ENCODE measurements around the gene PKMYT1. TPM values are rescaled to one million over a fixed set of nuclear protein-coding genes. Genes with fewer than 3 reads are reported as not detected.

PKMYT1 gene
- total RNA-seq, 2 donors from 2014 or later = 96.1 to 112 TPM

DNA sequence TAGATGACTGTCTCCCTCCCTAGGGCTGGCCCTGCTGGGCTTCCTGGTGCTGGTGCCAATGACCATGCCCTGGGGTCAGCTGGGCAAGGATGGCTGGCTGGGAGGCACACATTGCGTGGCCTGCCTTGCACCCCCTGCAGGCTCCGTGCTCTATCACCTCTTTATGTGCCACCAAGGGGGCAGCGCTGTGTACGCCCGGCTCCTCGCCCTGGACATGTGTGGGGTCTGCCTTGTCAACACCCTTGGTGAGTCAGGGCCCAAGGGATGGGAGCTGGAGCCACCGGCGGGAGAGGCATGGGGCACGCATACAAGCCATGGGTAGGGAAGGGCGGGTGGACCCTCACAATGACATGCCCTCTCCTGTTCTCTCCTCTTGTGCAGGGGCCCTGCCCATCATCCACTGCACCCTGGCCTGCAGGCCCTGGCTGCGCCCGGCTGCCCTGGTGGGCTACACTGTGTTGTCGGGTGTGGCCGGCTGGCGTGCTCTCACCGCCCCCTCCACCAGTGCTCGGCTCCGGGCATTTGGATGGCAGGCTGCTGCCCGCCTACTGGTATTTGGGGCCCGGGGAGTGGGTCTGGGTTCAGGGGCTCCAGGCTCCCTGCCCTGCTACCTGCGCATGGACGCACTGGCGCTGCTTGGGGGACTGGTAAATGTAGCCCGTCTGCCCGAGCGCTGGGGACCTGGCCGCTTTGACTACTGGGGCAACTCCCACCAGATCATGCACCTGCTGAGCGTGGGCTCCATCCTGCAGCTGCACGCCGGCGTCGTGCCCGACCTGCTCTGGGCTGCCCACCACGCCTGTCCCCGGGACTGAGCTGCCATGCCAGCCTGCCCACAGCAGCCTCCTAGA is 8.9 kb downstream of the PKMYT1 start:
- Mint-ChIP-seq H3K4me1 (ENCODE audit: low read depth) (peaks cover 26% of the 10 kb centered on the region), H3K27ac (no peak overlapping the region), H3K4me3 (peak overlapping the region; percentile 82 to 86), H3K36me3 (ENCODE audit: insufficient read depth in 2 of 2) (peaks cover 3 to 10% of the 10 kb centered on the region in 2 donors), H3K27me3 (ENCODE audit: low read depth) (peaks cover 10% of the 10 kb centered on the region), H3K9me3 (no peaks in the 10 kb centered on the region)
- DNase-seq (no peak), ATAC-seq (replicated peaks in 1 of 2) (no peak)

DNA sequence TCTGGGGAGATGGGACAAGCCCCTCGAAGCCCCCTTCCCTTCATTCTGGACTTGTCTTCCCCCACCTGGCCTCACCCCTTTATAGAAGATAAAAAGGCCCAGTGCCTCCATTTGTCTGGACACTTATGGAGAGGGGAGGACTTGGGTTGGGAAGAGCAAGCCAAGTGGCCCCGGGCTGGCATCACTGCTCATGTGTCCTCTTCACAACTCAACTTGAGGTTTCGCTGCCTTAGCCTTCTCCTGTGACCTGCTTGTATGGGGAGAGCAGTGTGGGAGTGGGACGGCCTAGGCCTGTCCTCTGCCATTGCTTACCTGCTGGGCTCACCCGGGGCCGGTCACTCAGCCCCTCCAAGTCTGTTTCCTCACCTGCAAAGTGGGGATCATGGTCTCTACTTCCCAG is 9.7 kb downstream of the PKMYT1 start:
- peaks cover 3 to 10% of the 10 kb centered on the region in 2 donors for H3K36me3 Mint-ChIP-seq (ENCODE audit: insufficient read depth in 2 of 2)
- ATAC-seq (replicated peaks in 1 of 2) (no peak), DNase-seq (no peak)
- no peak overlapping the region for H3K27ac Mint-ChIP-seq
- H3K4me1 Mint-ChIP-seq (ENCODE audit: low read depth) = peaks cover 26% of the 10 kb centered on the region
- H3K9me3 Mint-ChIP-seq = no peaks in the 10 kb centered on the region
- peak overlapping the region; percentile 82 to 86 for H3K4me3 Mint-ChIP-seq
- peaks cover 15% of the 10 kb centered on the region for H3K27me3 Mint-ChIP-seq (ENCODE audit: low read depth)

- Mint-ChIP-seq H3K4me3 (peak overlapping the region; percentile 82 to 86), H3K9me3 (no peaks in the 10 kb centered on the region), H3K27ac (no peak overlapping the region), H3K4me1 (ENCODE audit: low read depth) (peaks cover 26% of the 10 kb centered on the region), H3K36me3 (ENCODE audit: insufficient read depth in 2 of 2) (peaks cover 3 to 10% of the 10 kb centered on the region in 2 donors), H3K27me3 (ENCODE audit: low read depth) (peaks cover 19% of the 10 kb centered on the region)
- DNase-seq (peak; percentile 90 to 91), ATAC-seq (replicated peaks in 1 of 2) (peak; percentile 73 to 74)
Measured at GRCh38 chr16:2969545-2970521, 10.4 kb downstream of the PKMYT1 start.

- Mint-ChIP-seq H3K27me3 (ENCODE audit: low read depth) (peaks cover 24% of the 10 kb centered on the region), H3K9me3 (no peaks in the 10 kb centered on the region), H3K36me3 (ENCODE audit: insufficient read depth in 2 of 2) (peaks cover 3 to 10% of the 10 kb centered on the region in 2 donors), H3K4me3 (peak within 1 kb of the TSS; percentile 82 to 86), H3K27ac (no peak within 1 kb of the TSS), H3K4me1 (ENCODE audit: low read depth) (peaks cover 31% of the 10 kb centered on the region)
- peak; percentile 88 to 90 for DNase-seq
- ATAC-seq (replicated peaks in 1 of 2) = peak; percentile 79 to 80
Measured at GRCh38 chr16:2968738-2969544, 11.3 kb downstream of the PKMYT1 start, which contains the start of gene PAQR4. TSS of gene PAQR4 (plus strand) at chr16:2969348. CDS start at chr16:2969675, 327 bp downstream.

DNA sequence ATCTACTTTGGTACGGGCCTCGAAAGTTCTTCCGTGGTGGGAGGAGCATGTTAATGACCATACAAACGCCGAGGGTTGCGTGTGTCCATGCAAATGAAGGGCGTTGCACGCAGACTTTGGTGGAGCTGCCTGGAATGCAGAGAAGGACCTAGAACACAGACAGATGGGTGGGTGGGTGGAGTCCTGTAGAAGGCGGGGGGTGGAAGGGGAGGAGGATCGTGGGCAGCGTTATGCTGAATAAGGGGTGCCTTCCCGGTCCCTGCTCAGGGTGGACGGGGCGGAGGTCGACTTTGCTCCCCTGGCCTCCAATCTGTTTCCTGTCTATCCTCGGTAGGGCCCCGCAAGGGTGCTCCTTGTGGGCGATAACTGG is 11.9 kb downstream of the PKMYT1 start:
- DNase-seq (no peak), ATAC-seq (replicated peaks in 1 of 2) (no peak)
- peaks cover 3 to 10% of the 10 kb centered on the region in 2 donors for H3K36me3 Mint-ChIP-seq (ENCODE audit: insufficient read depth in 2 of 2)
- no peak overlapping the region for H3K27ac Mint-ChIP-seq
- H3K4me3 Mint-ChIP-seq = peak overlapping the region; percentile 69 to 82
- H3K27me3 Mint-ChIP-seq (ENCODE audit: low read depth) = peaks cover 26% of the 10 kb centered on the region
- no peaks in the 10 kb centered on the region for H3K9me3 Mint-ChIP-seq
- H3K4me1 Mint-ChIP-seq (ENCODE audit: low read depth) = peaks cover 37% of the 10 kb centered on the region

- DNase-seq (no peak), ATAC-seq (replicated peaks in 1 of 2) (no peak)
- Mint-ChIP-seq H3K4me3 (peak overlapping the region; percentile 69 to 82), H3K27me3 (ENCODE audit: low read depth) (peaks cover 26% of the 10 kb centered on the region), H3K4me1 (ENCODE audit: low read depth) (peaks cover 37% of the 10 kb centered on the region), H3K9me3 (no peaks in the 10 kb centered on the region), H3K36me3 (ENCODE audit: insufficient read depth in 2 of 2) (peaks cover 3 to 9% of the 10 kb centered on the region in 2 donors), H3K27ac (no peak overlapping the region)
Measured at GRCh38 chr16:2967721-2968161, 12.5 kb downstream of the PKMYT1 start.

DNA sequence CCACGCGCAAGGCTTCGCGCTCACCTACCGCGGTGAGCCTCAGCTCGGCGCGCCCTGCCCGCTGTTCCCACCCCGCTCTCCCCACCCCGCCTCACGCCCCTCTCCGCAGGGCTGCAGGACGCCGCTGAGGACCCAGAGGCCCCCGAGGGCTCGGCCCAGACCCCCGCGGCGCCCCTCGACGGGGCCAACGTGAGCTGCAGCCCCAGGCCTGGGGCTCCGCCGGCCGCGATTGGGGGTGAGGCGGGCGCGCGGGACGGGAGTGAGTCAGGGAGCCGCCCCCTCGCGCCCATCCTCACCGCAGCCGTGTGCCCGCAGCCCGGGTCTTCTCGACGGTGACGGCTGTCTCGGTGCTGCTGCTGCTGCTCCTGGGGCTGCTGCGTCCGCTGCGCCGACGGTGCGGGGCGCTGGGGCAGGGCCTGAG is 13.0 kb downstream of the PKMYT1 start:
- H3K4me3 Mint-ChIP-seq = peak overlapping the region in 1 of 2 donors; percentile 46
- ATAC-seq (replicated peaks in 1 of 2) = no peak

GRCh38 chr16:2966808-2967191 is 13.4 kb downstream of the PKMYT1 start:
- Mint-ChIP-seq H3K36me3 (ENCODE audit: insufficient read depth in 2 of 2) (peaks cover 0 to 2% of the 10 kb centered on the region in 2 donors), H3K27me3 (ENCODE audit: low read depth) (peaks cover 29% of the 10 kb centered on the region), H3K4me3 (no peak overlapping the region), H3K4me1 (ENCODE audit: low read depth) (peaks cover 32% of the 10 kb centered on the region), H3K9me3 (no peaks in the 10 kb centered on the region), H3K27ac (no peak overlapping the region)
- ATAC-seq (replicated peaks in 1 of 2) (no peak), DNase-seq (peak in 1 of 2 donors; percentile 31)

More for the DNA sequence above, 13.0 kb downstream of the PKMYT1 start:
- H3K27ac Mint-ChIP-seq = no peak overlapping the region
- peaks cover 26% of the 10 kb centered on the region for H3K27me3 Mint-ChIP-seq (ENCODE audit: low read depth)
- H3K4me1 Mint-ChIP-seq (ENCODE audit: low read depth) = peaks cover 36% of the 10 kb centered on the region
- DNase-seq = peak in 1 of 2 donors; percentile 43
- H3K36me3 Mint-ChIP-seq (ENCODE audit: insufficient read depth in 2 of 2) = peaks cover 3 to 6% of the 10 kb centered on the region in 2 donors
- no peaks in the 10 kb centered on the region for H3K9me3 Mint-ChIP-seq

GRCh38 chr16:2966043-2966807 is 14.0 kb downstream of the PKMYT1 start:
- Mint-ChIP-seq H3K27me3 (ENCODE audit: low read depth) (peaks cover 32% of the 10 kb centered on the region), H3K4me3 (no peak overlapping the region)
- DNase-seq = no peak

GRCh38 chr16:2964475-2965336 is 15.5 kb downstream of the PKMYT1 start:
- Mint-ChIP-seq H3K27ac (no peak overlapping the region), H3K4me3 (peak overlapping the region; percentile 93), H3K9me3 (no peaks in the 10 kb centered on the region), H3K36me3 (ENCODE audit: insufficient read depth in 2 of 2) (peaks cover 0 to 2% of the 10 kb centered on the region in 2 donors), H3K27me3 (ENCODE audit: low read depth) (peaks cover 37% of the 10 kb centered on the region), H3K4me1 (ENCODE audit: low read depth) (peaks cover 21% of the 10 kb centered on the region)
- ATAC-seq (replicated peaks in 1 of 2) = peak; percentile 28 to 29
- DNase-seq = peak; percentile 71 to 81

More at GRCh38 chr16:2966043-2966807, 14.0 kb downstream of the PKMYT1 start:
- Mint-ChIP-seq H3K4me1 (ENCODE audit: low read depth) (peaks cover 32% of the 10 kb centered on the region), H3K36me3 (ENCODE audit: insufficient read depth in 2 of 2) (peaks cover 0 to 2% of the 10 kb centered on the region in 2 donors), H3K9me3 (no peaks in the 10 kb centered on the region), H3K27ac (no peak overlapping the region)
- ATAC-seq (replicated peaks in 1 of 2) = no peak
